Endodermal cell (in vitro differentiated cells): Measurements from ENCODE around the gene LRGUK. TPM values are rescaled to one million over a fixed set of nuclear protein-coding genes. Genes with fewer than 3 reads are reported as not detected.

Source experiments
- DNase-seq: peaks from one replicate; pipeline ENCODE4 v3.0.0-alpha.2; 2017
- H3K27ac ChIP-seq: 2 replicates; pipeline ENCODE4 v1.5.1; 2013; ENCODE audit warnings: mild to moderate bottlenecking, low read depth, low read length, moderate library complexity
- H3K27me3 ChIP-seq: 2 replicates; pipeline ENCODE4 v1.6.1; 2013; ENCODE audit warnings: mild to moderate bottlenecking, low read length, moderate library complexity; ENCODE audit not compliant: insufficient read depth, control insufficient read depth, poor library complexity, severe bottlenecking
- H3K36me3 ChIP-seq: 2 replicates; pipeline ENCODE4 v1.7.0; 2013; ENCODE audit warnings: mild to moderate bottlenecking, low read length, moderate library complexity; ENCODE audit not compliant: control insufficient read depth, insufficient read depth
- H3K4me1 ChIP-seq: one replicate; pipeline ENCODE4 v1.7.0; 2013; ENCODE audit warnings: low read length; ENCODE audit not compliant: control insufficient read depth, insufficient read depth
- H3K4me3 ChIP-seq: 2 replicates; pipeline ENCODE4 v1.5.1; 2013; ENCODE audit warnings: mild to moderate bottlenecking, low read length, moderate library complexity
- H3K9ac ChIP-seq: 2 replicates; pipeline ENCODE4 v1.6.1; 2013; ENCODE audit warnings: mild to moderate bottlenecking, low read length, moderate library complexity; ENCODE audit not compliant: poor library complexity, severe bottlenecking; ENCODE audit errors: extremely low read depth
- H3K9me3 ChIP-seq: 2 replicates; pipeline ENCODE4 v1.6.1; 2013; ENCODE audit warnings: mild to moderate bottlenecking, low read length, moderate library complexity; ENCODE audit not compliant: control insufficient read depth
- H3K27ac Mint-ChIP-seq: 2 replicates; pipeline ENCODE4 v1.8.0; 2020; ENCODE audit warnings: mixed read lengths
- H3K27me3 Mint-ChIP-seq: 2 replicates; pipeline ENCODE4 v1.8.0; 2021; ENCODE audit warnings: mild to moderate bottlenecking, mixed read lengths; ENCODE audit not compliant: insufficient read depth
- H3K36me3 Mint-ChIP-seq: 2 replicates; pipeline ENCODE4 v1.8.0; 2020; ENCODE audit warnings: low read depth, mixed read lengths
- H3K4me1 Mint-ChIP-seq: 2 replicates; pipeline ENCODE4 v1.8.0; 2020; ENCODE audit warnings: mixed read lengths
- H3K4me3 Mint-ChIP-seq: 2 replicates; pipeline ENCODE4 v1.8.0; 2020; ENCODE audit warnings: mild to moderate bottlenecking, moderate library complexity, mixed read lengths
- H3K9me3 Mint-ChIP-seq: 2 replicates; pipeline ENCODE4 v1.8.0; 2020; ENCODE audit warnings: mild to moderate bottlenecking, mixed read lengths
- WGBS, 2 experiments: methylation state at CpG; one replicate each; pipeline versions ENCODE4 v1.1.5 to v1.1.7; 2013; ENCODE audit warnings: missing lambda C conversion rate in 2 of 2, mixed read lengths in 1 of 2; ENCODE audit not compliant: insufficient coverage in 1 of 2, insufficient read length in 1 of 2; 5-methylcytosine and 5-hydroxymethylcytosine counted together
- total RNA-seq, 2 donors: library from RNA; stranded (reverse); fragmentation: NEBNext Ultra II Directional in 1 of 2; extraction: Animal tissue kit (Norgen Biotek cat#: 25700) in 1 of 2; gene quantifications; 2 replicates in 1 of 2; 3 replicates in 1 of 2; pipeline ENCODE4 v1.2.1, GENCODE V29; 2021
- TF ChIP-seq, protein P1 (sequence below): fragments of 200-600 bp; sonication (generic); conservative IDR thresholded peaks from 2 replicates; pipeline ENCODE4 v1.5.0; 2021; ENCODE audit warnings: antibody characterized with exemption, mild to moderate bottlenecking

The LRGUK gene
- total RNA-seq, 2 donors from 2014 or later: 0.89 to 1.3 TPM

DNA sequence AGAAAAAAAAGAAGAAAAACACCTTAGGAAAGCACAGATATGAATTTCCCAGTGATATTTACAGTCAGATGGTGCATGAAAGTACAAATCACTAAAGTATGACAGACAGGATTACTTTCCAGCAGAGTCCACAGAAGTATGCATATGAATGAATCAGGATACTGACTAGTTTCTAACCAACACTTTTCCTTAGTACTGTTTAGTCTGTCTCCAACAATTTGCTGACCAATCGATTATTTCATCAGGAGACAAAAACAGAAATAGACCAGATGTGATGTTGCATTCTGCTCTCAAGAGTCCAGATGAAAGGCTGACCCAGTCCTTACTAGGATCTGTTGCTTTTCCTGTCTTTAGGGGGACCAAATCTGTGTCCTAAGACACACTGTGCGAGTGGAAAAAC is 175.0 kb downstream of the LRGUK start:
- Mint-ChIP-seq H3K4me1 (no peaks in the 10 kb centered on the region), H3K36me3 (peaks cover 55% of the 10 kb centered on the region), H3K27me3 (no peaks in the 10 kb centered on the region), H3K9me3 (no peaks in the 10 kb centered on the region), H3K4me3 (no peak overlapping the region), H3K27ac (no peak overlapping the region)
- TF ChIP-seq, protein P1, sequence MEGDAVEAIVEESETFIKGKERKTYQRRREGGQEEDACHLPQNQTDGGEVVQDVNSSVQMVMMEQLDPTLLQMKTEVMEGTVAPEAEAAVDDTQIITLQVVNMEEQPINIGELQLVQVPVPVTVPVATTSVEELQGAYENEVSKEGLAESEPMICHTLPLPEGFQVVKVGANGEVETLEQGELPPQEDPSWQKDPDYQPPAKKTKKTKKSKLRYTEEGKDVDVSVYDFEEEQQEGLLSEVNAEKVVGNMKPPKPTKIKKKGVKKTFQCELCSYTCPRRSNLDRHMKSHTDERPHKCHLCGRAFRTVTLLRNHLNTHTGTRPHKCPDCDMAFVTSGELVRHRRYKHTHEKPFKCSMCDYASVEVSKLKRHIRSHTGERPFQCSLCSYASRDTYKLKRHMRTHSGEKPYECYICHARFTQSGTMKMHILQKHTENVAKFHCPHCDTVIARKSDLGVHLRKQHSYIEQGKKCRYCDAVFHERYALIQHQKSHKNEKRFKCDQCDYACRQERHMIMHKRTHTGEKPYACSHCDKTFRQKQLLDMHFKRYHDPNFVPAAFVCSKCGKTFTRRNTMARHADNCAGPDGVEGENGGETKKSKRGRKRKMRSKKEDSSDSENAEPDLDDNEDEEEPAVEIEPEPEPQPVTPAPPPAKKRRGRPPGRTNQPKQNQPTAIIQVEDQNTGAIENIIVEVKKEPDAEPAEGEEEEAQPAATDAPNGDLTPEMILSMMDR: no peak
- no peaks in the 10 kb centered on the region for H3K9me3 ChIP-seq
- no peaks in the 10 kb centered on the region for H3K4me1 ChIP-seq
- 88% methylated on average over 2 of the region's 2 CpGs for WGBS, 2 experiments
- DNase-seq: no peak
- H3K36me3 ChIP-seq: peaks cover 83% of the 10 kb centered on the region
- H3K27me3 ChIP-seq: no peaks in the 10 kb centered on the region
- H3K4me3 ChIP-seq: no peak overlapping the region
- no peak overlapping the region for H3K27ac ChIP-seq
- no peak overlapping the region for H3K9ac ChIP-seq

DNA sequence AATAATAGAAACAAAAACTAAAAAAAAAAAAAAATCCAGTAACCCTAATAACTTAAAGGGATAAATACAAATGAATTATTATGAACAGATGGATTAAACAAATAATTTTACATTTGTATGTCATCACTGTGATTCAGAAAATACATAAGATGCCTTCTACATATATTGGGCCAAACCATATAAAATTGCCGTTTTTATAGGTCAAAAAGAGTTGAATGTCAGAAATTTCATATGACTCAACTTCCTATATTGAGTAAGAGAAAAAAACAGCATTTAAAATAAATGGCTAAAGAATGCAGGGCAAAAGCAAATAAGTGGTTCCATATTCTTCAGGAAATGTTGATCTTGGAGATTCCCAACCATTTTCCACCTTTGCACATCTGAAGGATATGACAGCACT is 180.2 kb downstream of the LRGUK start:
- H3K27me3 Mint-ChIP-seq: no peaks in the 10 kb centered on the region
- DNase-seq: no peak
- Histone ChIP-seq H3K9ac (no peak overlapping the region), H3K4me1 (no peaks in the 10 kb centered on the region), H3K27me3 (no peaks in the 10 kb centered on the region), H3K27ac (no peak overlapping the region), H3K4me3 (no peak overlapping the region), H3K9me3 (no peaks in the 10 kb centered on the region), H3K36me3 (peaks cover 47% of the 10 kb centered on the region)
- no peak overlapping the region for H3K4me3 Mint-ChIP-seq
- 100% methylated on average over 1 of the region's 1 CpG; no CpG with 5 or more reads in 1 of the 2 experiments for WGBS, 2 experiments
- H3K27ac Mint-ChIP-seq: no peak overlapping the region
- H3K4me1 Mint-ChIP-seq: no peaks in the 10 kb centered on the region
- peaks cover 41% of the 10 kb centered on the region for H3K36me3 Mint-ChIP-seq
- TF ChIP-seq, protein P1: no peak
- H3K9me3 Mint-ChIP-seq: no peaks in the 10 kb centered on the region

DNA sequence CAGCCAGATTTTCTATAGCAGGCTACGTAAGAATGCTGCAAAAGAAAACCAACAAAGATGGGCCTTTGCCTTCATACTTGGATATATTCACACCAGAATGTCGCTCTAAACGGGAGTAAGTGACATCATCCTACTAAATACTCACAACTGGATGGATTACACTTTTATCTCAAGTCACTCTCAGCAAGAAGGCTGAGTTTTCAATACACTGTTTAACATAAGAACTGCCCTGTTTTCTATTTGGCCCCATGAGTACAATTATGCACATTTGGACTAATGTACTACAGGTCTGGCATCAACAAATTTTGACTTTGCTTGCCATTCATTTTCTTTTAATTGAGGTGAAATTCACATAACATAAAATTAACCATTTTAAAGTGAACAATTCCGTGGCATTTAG is 181.4 kb downstream of the LRGUK start:
- Mint-ChIP-seq H3K4me3 (no peak overlapping the region), H3K4me1 (no peaks in the 10 kb centered on the region), H3K36me3 (peaks cover 34% of the 10 kb centered on the region), H3K9me3 (no peaks in the 10 kb centered on the region), H3K27ac (no peak overlapping the region), H3K27me3 (no peaks in the 10 kb centered on the region)
- H3K9me3 ChIP-seq: no peaks in the 10 kb centered on the region
- TF ChIP-seq, protein P1: no peak
- H3K4me1 ChIP-seq: no peaks in the 10 kb centered on the region
- DNase-seq: no peak
- H3K27ac ChIP-seq: no peak overlapping the region
- H3K9ac ChIP-seq: no peak overlapping the region
- no peaks in the 10 kb centered on the region for H3K27me3 ChIP-seq
- no peak overlapping the region for H3K4me3 ChIP-seq
- peaks cover 41% of the 10 kb centered on the region for H3K36me3 ChIP-seq
- WGBS, 2 experiments: 90 to 92% methylated on average over 4 of the region's 4 CpGs
